ENCODE data around the gene CNGA3. TPM values are rescaled to one million over a fixed set of nuclear protein-coding genes. Genes with fewer than 3 reads are reported as not detected.
"Not testable (repeated sequence)": the region's sequence is repeated elsewhere in the genome, so short reads cannot be mapped to it uniquely, and the experiment has no call there.

CNGA3 gene
- total RNA-seq, 4 donors from 2014 or later, result 0.44 to 0.57 (median 0.48) TPM; not detected in 1

DNA sequence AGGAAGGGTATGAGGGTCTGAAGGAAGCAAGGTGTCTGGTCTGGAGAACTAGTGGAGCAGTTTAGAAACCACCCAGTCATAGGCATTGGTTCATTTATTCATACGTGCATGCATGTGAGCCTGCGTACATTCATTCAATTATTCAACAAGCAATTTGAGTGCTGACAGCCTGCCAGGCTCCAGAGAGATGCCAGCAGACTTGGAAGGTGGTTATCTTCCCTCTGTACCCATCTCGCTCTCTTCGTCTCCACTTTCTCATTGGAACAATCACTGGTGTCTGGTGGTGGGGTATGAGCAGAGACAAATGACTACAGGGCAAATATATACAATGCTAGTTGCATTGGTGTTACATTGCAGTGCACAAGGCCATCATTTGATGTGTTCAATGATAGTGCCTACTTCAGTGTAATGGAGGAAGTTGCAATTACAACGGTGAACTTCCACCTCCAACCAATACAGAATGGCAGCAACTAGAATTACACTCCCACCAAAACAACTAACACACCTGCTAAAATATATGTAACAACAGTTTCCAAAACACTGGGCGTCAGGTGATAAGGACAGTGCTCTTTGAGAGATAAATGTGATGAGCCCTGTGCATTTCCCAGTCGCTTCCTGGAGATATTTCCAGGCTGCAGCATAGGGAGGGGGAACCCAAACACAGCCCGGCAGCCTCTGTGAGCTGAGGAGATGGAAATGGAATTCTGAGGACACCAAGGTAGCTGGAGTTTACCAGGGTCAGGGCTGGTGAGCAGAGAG lies 32.6 kb upstream of the CNGA3 start:
- TF ChIP-seq, protein P1, sequence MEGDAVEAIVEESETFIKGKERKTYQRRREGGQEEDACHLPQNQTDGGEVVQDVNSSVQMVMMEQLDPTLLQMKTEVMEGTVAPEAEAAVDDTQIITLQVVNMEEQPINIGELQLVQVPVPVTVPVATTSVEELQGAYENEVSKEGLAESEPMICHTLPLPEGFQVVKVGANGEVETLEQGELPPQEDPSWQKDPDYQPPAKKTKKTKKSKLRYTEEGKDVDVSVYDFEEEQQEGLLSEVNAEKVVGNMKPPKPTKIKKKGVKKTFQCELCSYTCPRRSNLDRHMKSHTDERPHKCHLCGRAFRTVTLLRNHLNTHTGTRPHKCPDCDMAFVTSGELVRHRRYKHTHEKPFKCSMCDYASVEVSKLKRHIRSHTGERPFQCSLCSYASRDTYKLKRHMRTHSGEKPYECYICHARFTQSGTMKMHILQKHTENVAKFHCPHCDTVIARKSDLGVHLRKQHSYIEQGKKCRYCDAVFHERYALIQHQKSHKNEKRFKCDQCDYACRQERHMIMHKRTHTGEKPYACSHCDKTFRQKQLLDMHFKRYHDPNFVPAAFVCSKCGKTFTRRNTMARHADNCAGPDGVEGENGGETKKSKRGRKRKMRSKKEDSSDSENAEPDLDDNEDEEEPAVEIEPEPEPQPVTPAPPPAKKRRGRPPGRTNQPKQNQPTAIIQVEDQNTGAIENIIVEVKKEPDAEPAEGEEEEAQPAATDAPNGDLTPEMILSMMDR (IDR thresholded peaks at IDR 0.05), result no peak
- no peak for TF ChIP-seq POLR2A (IDR thresholded peaks at IDR 0.05)
- Histone ChIP-seq H3K9me3 (no peaks in the 10 kb centered on the region), H3K27me3 (peaks cover 0 to 7% (median 0%) of the 10 kb centered on the region in 4 donors), H3K4me3 (no peak overlapping the region), H3K4me1 (no peaks in the 10 kb centered on the region), H3K36me3 (no peaks in the 10 kb centered on the region), H3K27ac (no peak overlapping the region)
- 85 to 87% methylated on average over 8 of the region's 8 CpGs for WGBS, 2 donors
- intact Hi-C loops (cut with DNase I), result no loop called here
- no peak for DNase-seq

DNA sequence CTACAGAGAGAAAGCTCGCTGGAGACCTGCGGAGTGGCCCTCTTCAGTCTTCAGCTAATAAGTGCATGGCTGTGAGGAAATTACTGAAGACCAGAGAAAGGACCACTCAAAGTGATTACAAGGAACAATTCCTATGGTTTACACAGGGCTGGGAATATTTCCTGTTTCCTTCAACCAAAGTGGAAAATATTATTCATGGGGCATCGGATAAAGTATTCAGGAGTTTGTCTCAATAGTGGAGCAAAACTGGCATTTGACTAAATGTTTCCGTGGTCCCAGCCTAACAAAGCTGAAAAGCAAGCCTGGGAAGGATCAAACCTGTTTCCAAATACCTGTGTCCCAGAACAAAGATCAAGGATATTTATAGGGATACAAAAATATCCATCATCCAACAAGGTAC lies 32.0 kb upstream of the CNGA3 start:
- H3K4me3 ChIP-seq, result no peak overlapping the region
- TF ChIP-seq, protein P1 (IDR thresholded peaks at IDR 0.05), result no peak
- TF ChIP-seq POLR2A (IDR thresholded peaks at IDR 0.05), result no peak
- DNase-seq, result no peak
- no peaks in the 10 kb centered on the region for H3K4me1 ChIP-seq
- intact Hi-C loops (cut with DNase I), result no loop called here
- H3K36me3 ChIP-seq, result no peaks in the 10 kb centered on the region
- no peak overlapping the region for H3K27ac ChIP-seq
- peaks cover 0 to 7% (median 0%) of the 10 kb centered on the region in 4 donors for H3K27me3 ChIP-seq
- 58 to 75% methylated on average over 4 of the region's 4 CpGs for WGBS, 2 donors
- H3K9me3 ChIP-seq, result no peaks in the 10 kb centered on the region

DNA sequence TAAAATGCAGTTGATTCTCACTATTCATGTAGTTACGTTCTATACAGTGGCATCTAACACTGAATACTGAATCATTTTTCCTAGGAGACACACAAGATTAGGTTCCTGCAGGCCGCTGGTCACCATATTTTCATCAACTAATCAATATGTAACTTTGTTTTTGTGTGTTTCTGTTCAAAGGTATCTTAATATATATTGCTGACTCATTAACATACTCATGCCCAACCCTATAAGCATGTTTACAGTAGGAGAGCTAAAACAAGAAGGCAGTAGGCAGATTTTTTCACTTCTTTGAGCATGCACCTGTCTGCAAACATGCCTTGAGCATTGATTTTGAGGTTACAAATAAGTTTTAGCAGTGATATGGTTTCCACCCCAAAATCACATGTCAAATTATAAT lies 30.3 kb upstream of the CNGA3 start:
- 72 to 89% methylated on average over 2 of the region's 2 CpGs for WGBS, 2 donors
- Histone ChIP-seq H3K4me1 (no peaks in the 10 kb centered on the region), H3K9me3 (peaks cover 0 to 15% (median 12%) of the 10 kb centered on the region in 3 donors), H3K4me3 (no peak overlapping the region), H3K36me3 (no peaks in the 10 kb centered on the region), H3K27ac (no peak overlapping the region), H3K27me3 (peaks cover 0 to 7% (median 0%) of the 10 kb centered on the region in 4 donors)
- DNase-seq, result no peak
- TF ChIP-seq POLR2A (IDR thresholded peaks at IDR 0.05), result no peak
- TF ChIP-seq, protein P1 (IDR thresholded peaks at IDR 0.05), result no peak
- intact Hi-C loops (cut with DNase I), result no loop called here

DNA sequence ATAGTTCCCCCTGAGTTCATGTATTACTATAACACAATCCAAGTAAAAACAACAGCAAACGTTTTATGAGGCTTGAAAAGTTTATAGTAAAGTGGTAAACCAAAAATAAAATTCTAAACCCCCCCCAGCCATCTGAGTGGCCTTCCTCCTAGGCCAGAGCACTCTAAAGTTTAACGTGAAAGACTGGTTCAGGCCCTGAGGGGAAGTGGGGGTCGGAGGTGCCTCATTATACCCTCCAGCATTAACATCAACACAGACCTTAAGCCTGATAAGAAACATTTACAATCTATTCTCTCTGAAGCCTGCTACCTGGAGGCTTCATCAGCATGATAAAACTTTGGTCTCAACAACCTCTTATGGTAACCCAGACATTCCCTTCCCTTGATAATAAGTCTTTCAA lies 29.0 kb upstream of the CNGA3 start:
- Histone ChIP-seq H3K36me3 (no peaks in the 10 kb centered on the region), H3K9me3 (peaks cover 0 to 27% (median 16%) of the 10 kb centered on the region in 3 donors), H3K27me3 (peaks cover 0 to 7% (median 0%) of the 10 kb centered on the region in 4 donors), H3K4me1 (no peaks in the 10 kb centered on the region), H3K27ac (no peak overlapping the region), H3K4me3 (no peak overlapping the region)
- DNase-seq, result no peak
- intact Hi-C loops (cut with DNase I), result no loop called here
- WGBS, 2 donors, result 29 to 38% methylated on average over 3 of the region's 3 CpGs
- TF ChIP-seq POLR2A (IDR thresholded peaks at IDR 0.05), result no peak
- TF ChIP-seq, protein P1 (IDR thresholded peaks at IDR 0.05), result no peak

DNA sequence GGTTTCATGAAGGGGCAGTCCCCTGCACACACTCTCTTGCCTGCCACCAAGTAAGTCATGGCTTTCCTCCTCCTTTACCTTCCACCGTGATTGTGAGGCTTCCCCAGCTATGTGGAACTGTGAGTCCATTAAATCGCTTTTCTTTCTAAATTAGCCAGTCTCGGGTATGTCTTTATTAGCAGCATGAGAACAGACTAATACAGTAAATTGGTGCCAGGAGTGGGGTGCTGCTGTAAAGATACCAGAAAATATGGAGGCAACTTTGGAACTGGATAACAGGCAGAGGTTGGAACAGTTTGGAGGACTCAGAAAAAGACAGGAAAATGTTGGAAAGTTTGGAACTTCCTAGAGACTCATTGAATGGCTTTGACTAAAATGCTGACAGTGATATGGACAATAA lies 26.1 kb upstream of the CNGA3 start:
- peaks cover 0 to 32% (median 16%) of the 10 kb centered on the region in 3 donors for H3K9me3 ChIP-seq
- WGBS, 2 donors, result 89% methylated on average over 3 of the region's 3 CpGs
- intact Hi-C loops (cut with DNase I); H3K27ac ChIP-seq; H3K4me1 ChIP-seq; DNase-seq; H3K27me3 ChIP-seq; H3K36me3 ChIP-seq; H3K4me3 ChIP-seq: not testable (repeated sequence)
